HG03520 (cell line): ENCODE results near the gene SCN3A.

Experiments used
- ATAC-seq: cut with Tn5 transposase; IDR thresholded peaks from one replicate; pipeline ENCODE4 v1.9.1; 2021; ENCODE audit warnings: mild to moderate bottlenecking, moderate library complexity; ENCODE audit not compliant: unreplicated experiment

The SCN3A gene

DNA sequence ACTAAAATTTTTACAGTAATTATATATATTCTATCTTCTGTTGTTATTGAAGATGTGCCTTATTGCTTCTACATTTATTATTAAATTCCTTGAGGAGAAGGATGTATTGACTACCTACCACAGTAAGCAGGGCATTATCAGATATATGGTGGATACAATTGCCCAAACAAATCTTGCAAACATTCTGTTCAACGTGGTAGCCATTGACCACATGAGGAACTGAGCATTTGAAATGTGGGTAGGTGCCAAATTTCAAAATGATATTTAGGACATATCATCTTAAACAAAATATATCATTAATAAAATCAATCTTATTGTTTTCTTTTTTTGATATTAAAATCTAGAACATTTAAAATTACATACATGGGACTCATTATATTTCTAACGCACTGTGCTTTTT lies 11.1 kb downstream of the SCN3A start:
- ATAC-seq: peak; percentile 37

- no peak for ATAC-seq
Observed at GRCh38 chr2:165191096-165191728, 12.6 kb downstream of the SCN3A start.

- no peak for ATAC-seq
Observed at GRCh38 chr2:165185633-165186032, 18.2 kb downstream of the SCN3A start.

DNA sequence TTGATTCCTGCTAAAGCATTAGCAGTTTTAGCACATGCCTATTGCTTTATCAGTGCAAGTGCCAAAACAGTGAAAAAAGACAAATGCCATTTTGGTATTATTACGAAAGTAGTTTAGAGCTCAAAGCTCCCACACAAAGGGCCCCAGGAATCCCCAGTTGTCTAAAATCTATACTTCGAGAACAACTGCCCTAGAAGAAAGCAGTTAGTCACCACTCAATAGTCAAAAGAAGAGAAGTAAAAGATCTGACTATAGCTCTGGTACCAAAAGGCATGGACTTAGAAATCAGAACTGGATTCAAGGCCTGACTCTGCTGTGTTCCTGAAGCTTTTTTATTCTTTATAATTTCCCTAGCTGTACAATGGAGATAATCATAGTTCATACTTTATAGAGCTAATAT lies 21.8 kb downstream of the SCN3A start:
- ATAC-seq: peak; percentile 79

DNA sequence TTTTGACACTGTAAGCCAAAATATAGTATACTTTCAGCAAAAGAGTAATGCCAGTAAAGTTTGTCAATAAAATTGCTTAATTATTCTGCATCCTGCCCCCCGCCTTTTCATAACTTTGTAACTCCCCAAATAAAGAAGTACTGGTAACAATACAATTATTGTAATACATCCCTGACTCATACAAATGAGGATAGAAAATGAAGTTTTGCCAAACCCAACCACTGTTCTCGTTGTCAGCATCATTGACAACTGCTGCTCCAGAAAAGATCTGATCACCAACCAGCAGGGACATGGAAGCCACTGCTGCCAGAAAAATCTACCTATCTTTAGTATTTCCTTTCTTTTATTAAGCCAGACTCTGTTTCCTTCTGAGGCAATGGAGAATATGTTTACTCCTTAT lies 27.1 kb downstream of the SCN3A start:
- ATAC-seq: no peak

DNA sequence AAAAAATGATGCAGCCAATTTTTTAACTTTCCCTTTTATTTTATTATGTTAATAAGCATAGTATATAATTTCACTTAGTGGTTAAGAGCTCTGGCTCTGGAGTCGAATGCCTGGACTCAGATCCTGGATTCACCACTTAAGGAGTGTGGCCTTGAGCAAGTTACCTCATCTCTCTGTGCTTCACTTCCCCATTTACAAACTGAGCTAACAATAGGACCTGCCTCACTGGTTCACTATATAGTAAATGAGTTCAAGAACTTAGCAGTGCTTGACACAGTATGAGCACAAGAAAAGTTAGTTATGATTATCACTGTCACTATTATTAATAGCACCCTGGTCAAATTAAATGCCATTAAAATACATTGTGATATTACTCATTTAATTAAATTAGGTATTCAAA lies 30.6 kb downstream of the SCN3A start:
- ATAC-seq: peak; percentile 70

GRCh38 chr2:165164201-165164600 lies 39.6 kb downstream of the SCN3A start:
- ATAC-seq: no peak

DNA sequence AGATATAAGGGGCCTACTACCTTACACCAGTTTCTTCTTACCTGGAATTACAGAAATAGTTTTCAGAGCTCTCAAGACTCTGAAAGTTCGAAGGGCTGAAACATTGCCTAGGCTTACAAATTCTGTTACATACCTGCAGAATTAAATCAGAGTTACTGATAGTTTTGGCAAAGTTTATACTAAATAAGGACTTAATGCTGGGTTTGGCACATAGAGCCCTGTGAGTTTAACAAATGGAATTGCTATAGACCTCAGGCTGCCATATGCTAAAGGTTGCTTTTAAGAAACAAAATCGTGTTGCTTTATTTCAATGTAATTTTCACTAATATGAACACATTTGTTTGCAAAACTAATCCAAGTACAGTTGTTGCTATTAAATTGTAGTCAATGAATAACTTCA lies 40.1 kb downstream of the SCN3A start:
- ATAC-seq: no peak

- no peak for ATAC-seq
Observed at GRCh38 chr2:165162466-165162865, 41.4 kb downstream of the SCN3A start.

DNA sequence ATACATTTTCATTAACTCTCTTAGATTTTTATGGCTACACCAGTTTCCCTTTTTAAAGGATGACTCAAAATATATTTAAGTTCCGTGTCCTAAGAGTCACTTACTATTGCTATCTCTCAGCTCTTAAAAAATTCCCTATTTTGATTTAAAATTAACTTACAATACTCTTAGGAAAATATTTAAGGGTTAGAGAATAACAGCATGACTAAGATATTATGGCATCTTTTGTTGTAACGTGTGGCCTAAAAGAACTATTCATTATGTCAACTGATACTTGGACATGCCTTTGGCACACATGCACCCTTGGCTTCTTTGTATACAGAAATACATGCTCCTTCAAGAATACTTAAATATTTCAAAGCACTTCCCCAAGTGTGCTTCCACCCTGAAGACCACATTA lies 42.3 kb downstream of the SCN3A start:
- no peak for ATAC-seq

DNA sequence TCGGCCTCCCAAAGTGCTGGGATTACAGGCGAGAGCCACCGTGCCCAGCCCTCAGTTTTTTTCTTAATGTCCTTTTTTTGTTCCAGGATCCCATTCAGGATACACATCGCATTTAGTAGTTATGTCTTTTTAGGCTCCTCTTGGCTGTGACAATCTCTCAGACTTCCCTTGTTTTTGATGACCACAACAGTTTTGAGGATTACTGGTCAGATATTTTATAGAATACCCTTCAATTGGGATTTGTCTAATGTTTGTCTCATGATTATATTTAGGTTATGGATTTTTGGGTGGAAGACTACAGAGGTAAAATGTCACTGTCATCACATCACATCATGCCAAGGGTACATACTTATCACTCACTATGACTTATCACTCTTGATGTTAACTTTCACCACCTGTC lies 46.7 kb downstream of the SCN3A start:
- ATAC-seq: no peak

- no peak for ATAC-seq
Observed at GRCh38 chr2:165155152-165155551, 48.7 kb downstream of the SCN3A start.

DNA sequence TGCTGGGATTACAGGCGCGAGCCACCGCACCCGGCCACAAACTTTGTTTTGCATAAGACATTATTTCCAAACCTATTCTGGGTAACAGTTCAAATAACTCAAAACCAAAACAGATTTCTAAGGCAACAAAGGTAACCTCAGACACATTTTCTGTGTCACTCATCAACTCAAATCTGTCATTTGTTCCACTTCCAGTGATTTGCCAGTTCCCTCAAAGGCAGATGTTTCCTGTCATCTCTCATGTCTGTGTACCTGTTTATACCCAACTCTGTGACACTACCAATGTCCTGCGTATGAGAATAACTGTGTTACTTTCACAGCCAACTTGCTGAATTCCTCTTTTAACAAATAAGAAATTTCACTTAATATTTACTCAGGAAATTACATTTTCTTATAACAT lies 54.4 kb downstream of the SCN3A start:
- peak; percentile 92 for ATAC-seq

GRCh38 chr2:165147186-165148045 lies 56.4 kb downstream of the SCN3A start:
- ATAC-seq: no peak

DNA sequence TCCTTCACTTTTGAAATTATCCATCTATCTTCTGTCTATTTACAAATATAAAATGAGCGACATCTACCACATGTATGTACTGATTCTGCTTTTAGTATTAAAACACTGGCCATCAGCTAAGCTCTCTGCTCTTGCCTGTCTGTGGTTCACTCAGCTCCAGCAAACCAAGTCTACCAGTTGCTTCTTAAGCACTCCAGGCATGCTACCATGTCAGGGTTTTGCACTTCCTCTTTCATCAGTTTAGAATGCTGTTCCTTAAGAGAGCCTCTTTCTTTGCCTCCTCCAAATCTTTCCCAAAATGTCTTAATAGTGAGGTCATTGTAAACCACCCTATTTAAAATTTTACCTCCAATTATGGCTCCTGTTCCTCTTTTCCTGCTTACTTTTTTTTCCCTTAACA lies 59.5 kb downstream of the SCN3A start:
- peak; percentile 66 for ATAC-seq

DNA sequence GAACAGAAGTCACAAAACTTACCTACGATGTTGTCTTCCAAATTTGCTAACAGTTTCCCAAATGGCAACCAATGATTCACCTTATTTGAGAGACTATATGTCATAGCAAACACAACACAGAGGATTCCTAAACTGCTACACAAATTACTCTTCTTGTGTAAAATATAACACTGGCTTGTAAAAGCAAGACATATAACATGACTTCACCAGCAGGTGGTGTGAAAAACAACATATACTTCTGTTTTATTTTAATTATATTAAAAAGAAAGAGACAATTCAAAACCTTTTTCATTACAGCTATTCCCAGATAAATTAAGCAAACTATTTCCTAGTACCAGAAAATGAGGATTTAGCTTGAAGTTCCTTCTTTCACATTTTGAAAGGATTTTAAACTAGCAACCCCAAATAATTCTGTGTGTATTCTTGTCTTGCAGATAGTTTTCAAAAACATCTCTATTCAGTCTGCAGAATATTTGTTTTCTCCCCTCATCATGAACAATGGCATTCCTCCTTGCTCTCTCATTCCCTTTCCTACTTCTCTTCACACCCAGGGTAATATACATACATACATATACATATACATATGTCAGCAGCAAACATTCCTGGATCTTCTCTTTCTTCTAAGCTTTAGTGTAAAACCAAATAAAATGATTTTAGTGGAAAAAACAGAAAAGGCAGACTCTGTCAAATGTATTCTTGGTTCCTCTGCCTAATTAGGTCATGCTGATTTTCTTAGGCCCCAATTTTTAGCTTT lies 62.1 kb downstream of the SCN3A start:
- ATAC-seq: no peak

GRCh38 chr2:165126244-165126643 lies 77.6 kb downstream of the SCN3A start:
- ATAC-seq: no peak

DNA sequence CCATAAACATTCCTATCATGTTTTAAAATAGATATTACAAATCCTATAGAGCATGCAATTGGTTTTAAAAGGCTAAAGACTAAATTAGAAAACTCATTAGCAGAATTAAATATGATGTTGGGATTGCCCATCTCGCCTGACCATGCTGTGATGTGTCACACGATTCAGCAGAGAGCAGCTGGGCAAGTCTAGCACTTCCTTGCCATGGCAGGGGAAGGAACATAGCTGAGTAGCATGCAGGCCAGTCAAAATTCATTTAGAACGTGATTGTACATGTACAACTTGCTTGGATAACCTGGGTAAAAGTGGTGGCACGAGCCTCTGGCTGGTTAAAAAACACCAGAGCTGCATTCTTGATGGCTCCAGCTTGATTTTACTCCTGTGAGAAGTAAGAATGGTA lies 81.3 kb downstream of the SCN3A start:
- no peak for ATAC-seq

- no peak for ATAC-seq
Observed at GRCh38 chr2:165120740-165121467, 82.9 kb downstream of the SCN3A start.

GRCh38 chr2:165115258-165115657 lies 88.6 kb downstream of the SCN3A start:
- ATAC-seq: no peak

- ATAC-seq: no peak
Observed at GRCh38 chr2:165114346-165114939, 89.4 kb downstream of the SCN3A start.
